HepG2 (cell line): ENCODE data around the gene DUS3L. TPM values are rescaled to one million over a fixed set of nuclear protein-coding genes. Genes with fewer than 3 reads are reported as not detected.

Source experiments
- ARID3A ChIP-seq: IDR thresholded peaks from 2 replicates; pipeline ENCODE4 v1.6.1; 2012; ENCODE audit warnings: low read depth, low read length, improper control_type of control experiment
- HNF4G ChIP-seq, 2 experiments: sonication (generic) in 1 of 2; formaldehyde crosslinking in 1 of 2; IDR thresholded peaks; 2 replicates each; pipeline versions ENCODE4 v1.4.0 to v1.6.1; 2011 to 2020; ENCODE audit warnings: borderline replicate concordance in 2 of 2, low read depth in 2 of 2, mild to moderate bottlenecking in 2 of 2, low read length in 1 of 2, missing genetic modification reagents in 1 of 2, moderate library complexity in 1 of 2
- PAWR ChIP-seq: sonication (generic); formaldehyde crosslinking; IDR thresholded peaks from 2 replicates; pipeline ENCODE4 v1.4.0; 2020; ENCODE audit warnings: missing genetic modification reagents, mild to moderate bottlenecking, borderline replicate concordance
- SRY ChIP-seq: sonication (generic); formaldehyde crosslinking; IDR thresholded peaks from 2 replicates; pipeline ENCODE4 v1.8.0; 2022; ENCODE audit warnings: mild to moderate bottlenecking, missing genetic modification reagents
- ZMYM4 ChIP-seq: sonication (generic); formaldehyde crosslinking; IDR thresholded peaks from 2 replicates; pipeline ENCODE4 v1.8.1; 2023; ENCODE audit warnings: mild to moderate bottlenecking, missing genetic modification reagents
- ZNF292 ChIP-seq: sonication (generic); formaldehyde crosslinking; IDR thresholded peaks from 2 replicates; pipeline ENCODE4 v1.8.1; 2022; ENCODE audit warnings: mild to moderate bottlenecking, low read depth, missing genetic modification reagents, borderline replicate concordance
- ZNF329 ChIP-seq: sonication (generic); formaldehyde crosslinking; IDR thresholded peaks from 2 replicates; pipeline ENCODE4 v1.9.0; 2021; ENCODE audit warnings: low read depth, mild to moderate bottlenecking, missing genetic modification reagents
- ZNF7 ChIP-seq: IDR thresholded peaks from 2 replicates; pipeline ENCODE4 v1.6.1; 2016; ENCODE audit warnings: missing biosample characterization, missing genetic modification reagents
- polyA plus RNA-seq, 8 experiments: library from polyadenylated mRNA; depleted of rRNA in 3 of 8; stranded (reverse) in 7 of 8; unstranded in 1 of 8; fragments of >200 nt; fragmentation: Illumina TruSeq in 4 of 8; extraction: Trizol in 4 of 8; gene quantifications; 2 replicates each; pipeline versions ENCODE4 v1.2.1 to v1.2.3, GENCODE V29; 2011 to 2016; ENCODE audit warnings: low read depth in 4 of 8, missing spikeins in 1 of 8, mixed read lengths in 1 of 8; ENCODE audit not compliant: insufficient read depth in 1 of 8
- total RNA-seq, 5 experiments: library from RNA; depleted of rRNA; stranded (reverse); fragments of >200 nt; fragmentation: Illumina TruSeq; extraction: Trizol; gene quantifications; 2 replicates each; pipeline ENCODE4 v1.2.3, GENCODE V29; 2016; ENCODE audit warnings: low read depth in 1 of 5
- TF ChIP-seq, protein P1 (sequence below): sonication (generic); formaldehyde crosslinking; IDR thresholded peaks from 2 replicates; pipeline ENCODE4 v1.5.1; 2020; ENCODE audit warnings: mild to moderate bottlenecking, missing genetic modification reagents, moderate library complexity

The DUS3L gene
- total and polyA plus RNA-seq, 2 of the 13 experiments (the other 11 are each of a cell fraction or from before 2014, with no cell fraction given), result 13.3 to 25.1 TPM

DNA sequence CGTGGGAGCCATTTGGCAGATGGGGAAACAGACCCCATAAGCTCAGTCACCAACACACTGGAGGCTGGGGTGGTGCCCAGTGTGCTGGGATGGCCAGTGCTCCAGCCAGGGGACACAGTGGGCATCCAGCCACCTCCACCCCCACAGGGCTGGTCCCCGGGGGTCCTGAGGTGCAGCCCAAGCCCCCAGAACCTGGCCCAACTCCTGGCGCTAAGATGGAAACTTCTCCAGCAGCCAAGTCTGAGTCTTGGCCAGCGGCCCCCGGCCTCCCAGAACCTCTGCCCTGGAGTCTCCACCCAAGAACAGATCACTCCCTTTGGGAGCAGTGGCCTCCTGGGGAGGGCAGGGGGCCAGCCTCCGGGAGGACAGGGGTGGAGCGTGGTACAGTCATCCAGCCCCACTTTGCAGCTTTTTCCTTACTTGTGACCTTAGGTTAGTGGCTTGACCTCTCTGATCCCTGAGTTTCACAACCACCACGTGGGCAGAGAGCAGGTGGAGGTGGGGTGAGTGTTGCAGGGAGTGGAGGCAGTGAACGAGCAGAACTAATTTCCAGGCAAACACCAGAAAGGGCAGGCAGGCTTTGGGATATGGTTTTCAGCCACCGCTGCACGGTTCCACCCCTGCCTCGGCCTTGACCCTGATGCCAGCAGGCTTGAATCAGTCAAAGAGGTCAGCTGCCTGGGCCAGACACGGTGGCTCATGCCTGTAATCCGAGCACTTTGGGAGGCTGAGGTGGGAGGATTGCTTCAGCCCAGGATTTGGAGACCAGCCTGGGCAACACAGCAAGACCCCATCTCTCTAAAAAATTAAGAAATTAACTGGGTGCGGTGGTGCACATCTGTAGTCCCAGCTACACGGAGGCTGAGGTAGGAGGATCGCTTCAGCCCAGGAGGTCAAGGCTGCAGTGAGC lies 9.7 kb upstream of the DUS3L start (continued):
- TF ChIP-seq, protein P1, sequence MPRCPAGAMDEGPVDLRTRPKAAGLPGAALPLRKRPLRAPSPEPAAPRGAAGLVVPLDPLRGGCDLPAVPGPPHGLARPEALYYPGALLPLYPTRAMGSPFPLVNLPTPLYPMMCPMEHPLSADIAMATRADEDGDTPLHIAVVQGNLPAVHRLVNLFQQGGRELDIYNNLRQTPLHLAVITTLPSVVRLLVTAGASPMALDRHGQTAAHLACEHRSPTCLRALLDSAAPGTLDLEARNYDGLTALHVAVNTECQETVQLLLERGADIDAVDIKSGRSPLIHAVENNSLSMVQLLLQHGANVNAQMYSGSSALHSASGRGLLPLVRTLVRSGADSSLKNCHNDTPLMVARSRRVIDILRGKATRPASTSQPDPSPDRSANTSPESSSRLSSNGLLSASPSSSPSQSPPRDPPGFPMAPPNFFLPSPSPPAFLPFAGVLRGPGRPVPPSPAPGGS (CRISPR knock-in tag), result no peak
- TF ChIP-seq ZNF329 (CRISPR knock-in tag), result no peak
- peak; percentile 80; the same call in 1 of the 2 replicates for TF ChIP-seq ZNF292
- TF ChIP-seq ZMYM4 (CRISPR knock-in tag), result 0 out of 2 replicates have a peak, but pooled peaks have one; percentile 40
- TF ChIP-seq PAWR, result no peak
- TF ChIP-seq ZNF7, result no peak
- TF ChIP-seq HNF4G (IDR thresholded peaks at IDR 0.05; ENCODE audit: borderline replicate concordance, low read depth, low read length), result 0 out of 2 replicates have a peak, but pooled peaks have one; percentile 16
- no peak for TF ChIP-seq HNF4G (CRISPR knock-in tag; IDR thresholded peaks at IDR 0.05; ENCODE audit: borderline replicate concordance, low read depth)
- no peak for TF ChIP-seq SRY (CRISPR knock-in tag)
- TF ChIP-seq ARID3A, result no peak
